ENCODE results near the gene DLG5.

Gene DLG5

GRCh38 chr10:77746047-77746707 is 180.4 kb downstream of the DLG5 start:
- DNase-seq = no peak

- no peak for DNase-seq
Measured at GRCh38 chr10:77744245-77744644, 182.3 kb downstream of the DLG5 start.

GRCh38 chr10:77742172-77742571 is 184.4 kb downstream of the DLG5 start:
- DNase-seq = no peak

GRCh38 chr10:77741746-77742145 is 184.8 kb downstream of the DLG5 start:
- DNase-seq = no peak

All from hematopoietic multipotent progenitor cell treated with erythropoietin and hydrocortisone succinate and interleukin-3 and kit ligand, for 6 days (in vitro differentiated cells).